ENCODE data around the gene SLC10A4. TPM values are rescaled to one million over a fixed set of nuclear protein-coding genes. Genes with fewer than 3 reads are reported as not detected.
A peak's percentile ranks its signal among the peaks of the same experiment; 100 is the strongest.
"Not testable (repeated sequence)": the region's sequence is repeated elsewhere in the genome, so short reads cannot be mapped to it uniquely, and the experiment has no call there.

Gene SLC10A4
- 0.32 TPM in 1 of 2 replicates, not detected in the other for total RNA-seq (2014; rRNA removed; shearing (Covaris generic))
- polyA plus RNA-seq (2015; cell fraction: cytosol; rRNA removed) = 0.08 and 0.13 TPM in 2 replicates
- not detected in 2 replicates for polyA plus RNA-seq (2015; cell fraction: nucleus; rRNA removed)

GRCh38 chr4:48483006-48483776, at the start of gene SLC10A4:
Gene SLC10A4, plus strand, starts transcription at chr4:48483343. Its CDS starts 219 bp downstream, at chr4:48483562.
- no peak for DNase-seq (ENCODE audit: low read depth, low spot score)
- in situ Hi-C loops (cut with HindIII; ENCODE audit: low pct_unique_long_range_greater_than_20kb, low sequenced_read_pairs) = no loop called here

GRCh38 chr4:48436318-48436717, 46.8 kb upstream of the SLC10A4 start:
- in situ Hi-C loops (cut with HindIII; ENCODE audit: low pct_unique_long_range_greater_than_20kb, low sequenced_read_pairs) = no loop called here
- DNase-seq (ENCODE audit: low read depth, low spot score) = no peak

GRCh38 chr4:48439988-48440387, 43.2 kb upstream of the SLC10A4 start:
- DNase-seq (ENCODE audit: low read depth, low spot score) = no peak
- in situ Hi-C loops (cut with HindIII; ENCODE audit: low pct_unique_long_range_greater_than_20kb, low sequenced_read_pairs) = no loop called here

GRCh38 chr4:48440914-48441313, 42.2 kb upstream of the SLC10A4 start:
- in situ Hi-C loops (cut with HindIII; ENCODE audit: low pct_unique_long_range_greater_than_20kb, low sequenced_read_pairs); DNase-seq (ENCODE audit: low read depth, low spot score): not testable (repeated sequence)

- peak; percentile 39 for DNase-seq (ENCODE audit: low read depth, low spot score)
- in situ Hi-C loops (cut with HindIII; ENCODE audit: low pct_unique_long_range_greater_than_20kb, low sequenced_read_pairs) = no loop called here
Measured at GRCh38 chr4:48445704-48446103, 37.4 kb upstream of the SLC10A4 start.

- no peak for DNase-seq (ENCODE audit: low read depth, low spot score)
- in situ Hi-C loops (cut with HindIII; ENCODE audit: low pct_unique_long_range_greater_than_20kb, low sequenced_read_pairs) = no loop called here
Measured at GRCh38 chr4:48446642-48447041, 36.5 kb upstream of the SLC10A4 start.

- no peak for DNase-seq (ENCODE audit: low read depth, low spot score)
- in situ Hi-C loops (cut with HindIII; ENCODE audit: low pct_unique_long_range_greater_than_20kb, low sequenced_read_pairs) = no loop called here
Measured at GRCh38 chr4:48449151-48449550, 34.0 kb upstream of the SLC10A4 start.

- no peak for DNase-seq (ENCODE audit: low read depth, low spot score)
- in situ Hi-C loops (cut with HindIII; ENCODE audit: low pct_unique_long_range_greater_than_20kb, low sequenced_read_pairs) = no loop called here
Measured at GRCh38 chr4:48450740-48451139, 32.4 kb upstream of the SLC10A4 start.

GRCh38 chr4:48451656-48452055, 31.5 kb upstream of the SLC10A4 start:
- in situ Hi-C loops (cut with HindIII; ENCODE audit: low pct_unique_long_range_greater_than_20kb, low sequenced_read_pairs); DNase-seq (ENCODE audit: low read depth, low spot score): not testable (repeated sequence)

GRCh38 chr4:48454591-48454990, 28.6 kb upstream of the SLC10A4 start:
- DNase-seq (ENCODE audit: low read depth, low spot score) = no peak
- in situ Hi-C loops (cut with HindIII; ENCODE audit: low pct_unique_long_range_greater_than_20kb, low sequenced_read_pairs) = no loop called here

- DNase-seq (ENCODE audit: low read depth, low spot score) = no peak
- in situ Hi-C loops (cut with HindIII; ENCODE audit: low pct_unique_long_range_greater_than_20kb, low sequenced_read_pairs) = no loop called here
Measured at GRCh38 chr4:48461000-48461399, 22.1 kb upstream of the SLC10A4 start.

- in situ Hi-C loops (cut with HindIII; ENCODE audit: low pct_unique_long_range_greater_than_20kb, low sequenced_read_pairs) = no loop called here
- no peak for DNase-seq (ENCODE audit: low read depth, low spot score)
Measured at GRCh38 chr4:48462363-48462762, 20.8 kb upstream of the SLC10A4 start.

- in situ Hi-C loops (cut with HindIII; ENCODE audit: low pct_unique_long_range_greater_than_20kb, low sequenced_read_pairs) = no loop called here
- no peak for DNase-seq (ENCODE audit: low read depth, low spot score)
Measured at GRCh38 chr4:48467442-48467841, 15.7 kb upstream of the SLC10A4 start.

- in situ Hi-C loops (cut with HindIII; ENCODE audit: low pct_unique_long_range_greater_than_20kb, low sequenced_read_pairs) = no loop called here
- DNase-seq (ENCODE audit: low read depth, low spot score) = no peak
Measured at GRCh38 chr4:48467891-48468290, 15.3 kb upstream of the SLC10A4 start.

GRCh38 chr4:48470137-48470536, 13.0 kb upstream of the SLC10A4 start:
- DNase-seq (ENCODE audit: low read depth, low spot score) = no peak
- in situ Hi-C loops (cut with HindIII; ENCODE audit: low pct_unique_long_range_greater_than_20kb, low sequenced_read_pairs) = no loop called here

- DNase-seq (ENCODE audit: low read depth, low spot score) = no peak
- in situ Hi-C loops (cut with HindIII; ENCODE audit: low pct_unique_long_range_greater_than_20kb, low sequenced_read_pairs) = no loop called here
Measured at GRCh38 chr4:48470570-48470969, 12.6 kb upstream of the SLC10A4 start.

GRCh38 chr4:48472794-48473193, 10.3 kb upstream of the SLC10A4 start:
- DNase-seq (ENCODE audit: low read depth, low spot score) = no peak
- in situ Hi-C loops (cut with HindIII; ENCODE audit: low pct_unique_long_range_greater_than_20kb, low sequenced_read_pairs) = no loop called here

- in situ Hi-C loops (cut with HindIII; ENCODE audit: low pct_unique_long_range_greater_than_20kb, low sequenced_read_pairs) = no loop called here
Measured at GRCh38 chr4:48475770-48476169, 7.4 kb upstream of the SLC10A4 start.

GRCh38 chr4:48478273-48478672, 4.9 kb upstream of the SLC10A4 start:
- DNase-seq (ENCODE audit: low read depth, low spot score) = no peak
- in situ Hi-C loops (cut with HindIII; ENCODE audit: low pct_unique_long_range_greater_than_20kb, low sequenced_read_pairs) = no loop called here

More at GRCh38 chr4:48475770-48476169, 7.4 kb upstream of the SLC10A4 start:
- no peak for DNase-seq (ENCODE audit: low read depth, low spot score)

Data from SK-MEL-5 (cell line).